PC-9 (cell line): ENCODE results near the gene GGNBP2.

Source experiments
- CTCF ChIP-seq: fragments of 200-600 bp; sonication (generic); conservative IDR thresholded peaks from 2 replicates; pipeline ENCODE4 v1.6.1; 2017; ENCODE audit warnings: mixed run types, antibody characterized with exemption, mild to moderate bottlenecking, moderate library complexity
- EZH2 ChIP-seq: fragments of 200-600 bp; sonication (generic); IDR thresholded peaks from 2 replicates; pipeline ENCODE4 v1.8.0; 2017; ENCODE audit warnings: antibody characterized with exemption, low read depth

- no peak for TF ChIP-seq CTCF
- TF ChIP-seq EZH2 = no peak
These were observed 73.1 kb downstream of the GGNBP2 start for GRCh38 chr17:36617773-36618172.
